KMS-11 (cell line): Measurements from ENCODE around the gene WRAP53.

Source experiments
- H2AFZ ChIP-seq: fragments of 200-600 bp; sonication (generic); 2 replicates; pipeline ENCODE4 v1.6.1; 2016; ENCODE audit warnings: antibody characterized with exemption, mixed run types, low read depth
- H3K27ac ChIP-seq: fragments of 200-600 bp; sonication (generic); 2 replicates; pipeline ENCODE4 v1.6.1; 2016; ENCODE audit warnings: mild to moderate bottlenecking, mixed run types
- H3K27me3 ChIP-seq: fragments of 200-600 bp; sonication (generic); 2 replicates; pipeline ENCODE4 v1.6.1; 2017; ENCODE audit warnings: mild to moderate bottlenecking, low read depth, mixed run types, moderate library complexity; ENCODE audit not compliant: insufficient read depth
- H3K36me3 ChIP-seq: fragments of 200-600 bp; sonication (generic); 2 replicates; pipeline ENCODE4 v1.6.1; 2017; ENCODE audit warnings: mild to moderate bottlenecking, mixed run types; ENCODE audit not compliant: insufficient read depth
- H3K4me1 ChIP-seq: fragments of 200-600 bp; sonication (generic); 2 replicates; pipeline ENCODE4 v1.6.1; 2016; ENCODE audit warnings: mild to moderate bottlenecking, low read depth, mixed run types; ENCODE audit not compliant: poor library complexity, severe bottlenecking
- H3K4me2 ChIP-seq: fragments of 200-600 bp; sonication (generic); 2 replicates; pipeline ENCODE4 v1.7.0; 2016; ENCODE audit warnings: mild to moderate bottlenecking, mixed run types
- H3K4me3 ChIP-seq: fragments of 200-600 bp; sonication (generic); IDR thresholded peaks from 2 replicates; pipeline ENCODE4 v1.6.1; 2017; ENCODE audit warnings: low read depth, low read length, mixed read lengths; ENCODE audit not compliant: insufficient read depth
- H3K79me2 ChIP-seq: fragments of 200-600 bp; sonication (generic); 2 replicates; pipeline ENCODE4 v1.6.1; 2016; ENCODE audit warnings: low read depth, mixed run types; ENCODE audit not compliant: insufficient read depth
- H3K9ac ChIP-seq: fragments of 200-600 bp; sonication (generic); 2 replicates; pipeline ENCODE4 v1.6.1; 2016; ENCODE audit warnings: mild to moderate bottlenecking, mixed run types
- H4K20me1 ChIP-seq: fragments of 200-600 bp; sonication (generic); 2 replicates; pipeline ENCODE4 v1.6.1; 2016; ENCODE audit warnings: mild to moderate bottlenecking, mixed run types; ENCODE audit not compliant: insufficient read depth
- CTCF ChIP-seq: fragments of 200-600 bp; sonication (generic); conservative IDR thresholded peaks from 2 replicates; pipeline ENCODE4 v1.6.1; 2017; ENCODE audit warnings: low read depth, mild to moderate bottlenecking, antibody characterized with exemption, low read length, moderate library complexity, mixed read lengths

Gene WRAP53

GRCh38 chr17:7732981-7733539 lies 44.8 kb downstream of the WRAP53 start:
- Histone ChIP-seq H3K9ac (no peak overlapping the region), H3K4me2 (no peak overlapping the region), H3K79me2 (no peaks in the 10 kb centered on the region), H2AFZ (no peak overlapping the region), H3K4me1 (no peaks in the 10 kb centered on the region), H3K36me3 (no peaks in the 10 kb centered on the region), H3K27me3 (no peaks in the 10 kb centered on the region), H3K4me3 (no peak overlapping the region), H4K20me1 (no peaks in the 10 kb centered on the region), H3K27ac (no peak overlapping the region)
- TF ChIP-seq CTCF = no peak

- no peaks in the 10 kb centered on the region for H4K20me1 ChIP-seq
- no peaks in the 10 kb centered on the region for H3K79me2 ChIP-seq
- TF ChIP-seq CTCF = no peak
- no peaks in the 10 kb centered on the region for H3K4me1 ChIP-seq
- no peak overlapping the region for H3K4me2 ChIP-seq
- no peaks in the 10 kb centered on the region for H3K27me3 ChIP-seq
- no peak overlapping the region for H2AFZ ChIP-seq
- H3K4me3 ChIP-seq = no peak overlapping the region
- no peak overlapping the region for H3K9ac ChIP-seq
- no peak overlapping the region for H3K27ac ChIP-seq
- H3K36me3 ChIP-seq = no peaks in the 10 kb centered on the region
Observed at GRCh38 chr17:7737601-7738000, 49.3 kb downstream of the WRAP53 start.

GRCh38 chr17:7739746-7740145 lies 51.5 kb downstream of the WRAP53 start:
- H3K79me2 ChIP-seq = no peaks in the 10 kb centered on the region
- H3K9ac ChIP-seq = no peak overlapping the region
- H3K4me3 ChIP-seq = no peak overlapping the region
- H3K27ac ChIP-seq = no peak overlapping the region
- no peak overlapping the region for H3K4me2 ChIP-seq
- no peaks in the 10 kb centered on the region for H3K27me3 ChIP-seq
- H4K20me1 ChIP-seq = no peaks in the 10 kb centered on the region
- no peak for TF ChIP-seq CTCF
- no peaks in the 10 kb centered on the region for H3K4me1 ChIP-seq
- H3K36me3 ChIP-seq = no peaks in the 10 kb centered on the region
- no peak overlapping the region for H2AFZ ChIP-seq

GRCh38 chr17:7740481-7741001 lies 52.3 kb downstream of the WRAP53 start:
- no peak overlapping the region for H3K27ac ChIP-seq
- no peaks in the 10 kb centered on the region for H3K27me3 ChIP-seq
- H3K9ac ChIP-seq = no peak overlapping the region
- no peak overlapping the region for H2AFZ ChIP-seq
- no peak overlapping the region for H3K4me3 ChIP-seq
- H3K4me1 ChIP-seq = no peaks in the 10 kb centered on the region
- H3K4me2 ChIP-seq = no peak overlapping the region
- TF ChIP-seq CTCF = no peak
- H3K36me3 ChIP-seq = no peaks in the 10 kb centered on the region
- no peaks in the 10 kb centered on the region for H3K79me2 ChIP-seq
- H4K20me1 ChIP-seq = no peaks in the 10 kb centered on the region
